A673 (cell line): Measurements from ENCODE around the gene HTD2. TPM values are rescaled to one million over a fixed set of nuclear protein-coding genes. Genes with fewer than 3 reads are reported as not detected.

Experiments
- BruUV-seq: library from RNA; stranded (reverse); fragments of 400-500 nt; replicated peaks from 2 replicates; lab custom pipeline; 2021; lab: Mats Ljungman, UMichigan
- CTCF ChIA-PET: fragments of 300-600 bp; sonication (Branson Sonifier 250); formaldehyde crosslinking; loops from one replicate; lab custom pipeline; 2022; ENCODE audit warnings: antibody characterized with exemption; lab: Charles Lee
- POLR2A ChIA-PET: fragments of 300-600 bp; sonication (Branson Sonifier 250); formaldehyde crosslinking; loops from one replicate; lab custom pipeline; 2022; ENCODE audit warnings: antibody characterized with exemption; ENCODE audit not compliant: low non-redundant PET; lab: Charles Lee
- DNase-seq: peaks from one replicate; pipeline ENCODE4 v3.0.0-alpha.2; 2015; ENCODE audit warnings: low spot score
- H3K27ac ChIP-seq: fragments of 200-600 bp; sonication (generic); 2 replicates; pipeline ENCODE4 v1.5.1; 2016; ENCODE audit warnings: mixed run types, low read depth, mild to moderate bottlenecking, mixed read lengths, antibody characterized with exemption, low read length; ENCODE audit not compliant: poor library complexity, severe bottlenecking
- H3K27me3 ChIP-seq: fragments of 200-600 bp; sonication (generic); replicated peaks from 2 replicates; pipeline ENCODE4 v1.6.1; 2017; ENCODE audit warnings: mixed run types, low read depth, mild to moderate bottlenecking, mixed read lengths, antibody characterized with exemption, low read length; ENCODE audit not compliant: insufficient read depth, poor library complexity
- H3K36me3 ChIP-seq: fragments of 200-600 bp; sonication (generic); 2 replicates; pipeline ENCODE4 v1.6.1; 2016; ENCODE audit warnings: mixed run types, mild to moderate bottlenecking, mixed read lengths, antibody characterized with exemption, low read length; ENCODE audit not compliant: insufficient read depth, poor library complexity, severe bottlenecking
- H3K4me1 ChIP-seq: fragments of 200-600 bp; sonication (generic); 2 replicates; pipeline ENCODE4 v1.6.1; 2017; ENCODE audit warnings: mixed run types, mild to moderate bottlenecking, mixed read lengths, antibody characterized with exemption, low read length; ENCODE audit not compliant: insufficient read depth, poor library complexity, severe bottlenecking
- H3K4me3 ChIP-seq: fragments of 200-600 bp; sonication (generic); 2 replicates; pipeline ENCODE4 v1.5.1; 2016; ENCODE audit warnings: low read depth, mixed run types, mild to moderate bottlenecking, mixed read lengths, low read length; ENCODE audit not compliant: poor library complexity, severe bottlenecking
- H3K9me3 ChIP-seq: fragments of 200-600 bp; sonication (generic); 2 replicates; pipeline ENCODE4 v1.6.1; 2016; ENCODE audit warnings: mixed run types, low read depth, mild to moderate bottlenecking, mixed read lengths, antibody characterized with exemption, low read length; ENCODE audit not compliant: poor library complexity, severe bottlenecking
- EZH2 ChIP-seq: fragments of 200-600 bp; sonication (generic); IDR thresholded peaks from 2 replicates; pipeline ENCODE4 v1.6.1; 2017; ENCODE audit warnings: borderline replicate concordance, low read depth, mild to moderate bottlenecking, mixed read lengths, antibody characterized with exemption, low read length; ENCODE audit not compliant: poor library complexity, severe bottlenecking
- intact Hi-C: fragments of 100-400 bp; cut with micrococcal nuclease; formaldehyde crosslinking; loops from one replicate; pipeline ENCODE4 v1.10.0; 2022; ENCODE audit not compliant: unreplicated experiment
- total RNA-seq: library from RNA; stranded (reverse); gene quantifications from 2 replicates; pipeline ENCODE4 v1.2.3, GENCODE V29; 2021
- TF ChIP-seq, protein P1 (sequence below): fragments of 300-800, 200-600 bp; sonication (generic); conservative IDR thresholded peaks from 2 replicates; pipeline ENCODE4 v1.5.1; 2017; ENCODE audit warnings: low read depth, mild to moderate bottlenecking, antibody characterized with exemption, low read length, moderate library complexity, mixed read lengths

HTD2 gene
- total RNA-seq, 1 experiment from 2014 or later, result 9.0 TPM

DNA sequence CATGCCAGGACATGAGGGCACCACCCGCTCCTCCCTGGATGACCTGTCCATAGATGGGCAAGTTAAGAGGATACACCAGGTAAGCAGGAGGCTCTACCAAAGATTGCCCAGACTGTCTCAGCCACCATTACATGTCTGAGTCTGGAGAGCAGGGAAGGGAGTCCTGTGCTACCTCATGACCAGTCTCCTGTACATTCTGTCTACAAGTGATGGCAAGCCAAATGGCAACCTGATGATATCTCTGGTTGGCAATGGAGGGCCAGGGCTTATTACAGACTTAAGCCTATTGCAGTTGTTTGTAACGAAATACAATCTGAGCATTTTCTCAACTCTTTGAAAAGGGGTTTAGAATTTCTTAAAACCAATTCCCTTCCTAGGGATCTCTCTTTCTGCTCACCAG is 37.0 kb upstream of the HTD2 start:
- Histone ChIP-seq H3K4me1 (peaks cover 12% of the 10 kb centered on the region), H3K36me3 (peaks cover 91% of the 10 kb centered on the region), H3K9me3 (no peaks in the 10 kb centered on the region), H3K27me3 (no peaks in the 10 kb centered on the region), H3K27ac (no peak overlapping the region), H3K4me3 (no peak overlapping the region)
- POLR2A ChIA-PET, result no interaction called here
- intact Hi-C loops, result no loop called here
- no peak for DNase-seq
- CTCF ChIA-PET, result no interaction called here
- TF ChIP-seq, protein P1, sequence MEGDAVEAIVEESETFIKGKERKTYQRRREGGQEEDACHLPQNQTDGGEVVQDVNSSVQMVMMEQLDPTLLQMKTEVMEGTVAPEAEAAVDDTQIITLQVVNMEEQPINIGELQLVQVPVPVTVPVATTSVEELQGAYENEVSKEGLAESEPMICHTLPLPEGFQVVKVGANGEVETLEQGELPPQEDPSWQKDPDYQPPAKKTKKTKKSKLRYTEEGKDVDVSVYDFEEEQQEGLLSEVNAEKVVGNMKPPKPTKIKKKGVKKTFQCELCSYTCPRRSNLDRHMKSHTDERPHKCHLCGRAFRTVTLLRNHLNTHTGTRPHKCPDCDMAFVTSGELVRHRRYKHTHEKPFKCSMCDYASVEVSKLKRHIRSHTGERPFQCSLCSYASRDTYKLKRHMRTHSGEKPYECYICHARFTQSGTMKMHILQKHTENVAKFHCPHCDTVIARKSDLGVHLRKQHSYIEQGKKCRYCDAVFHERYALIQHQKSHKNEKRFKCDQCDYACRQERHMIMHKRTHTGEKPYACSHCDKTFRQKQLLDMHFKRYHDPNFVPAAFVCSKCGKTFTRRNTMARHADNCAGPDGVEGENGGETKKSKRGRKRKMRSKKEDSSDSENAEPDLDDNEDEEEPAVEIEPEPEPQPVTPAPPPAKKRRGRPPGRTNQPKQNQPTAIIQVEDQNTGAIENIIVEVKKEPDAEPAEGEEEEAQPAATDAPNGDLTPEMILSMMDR, result no peak
- TF ChIP-seq EZH2, result no peak
- BruUV-seq, result no TSS peak

DNA sequence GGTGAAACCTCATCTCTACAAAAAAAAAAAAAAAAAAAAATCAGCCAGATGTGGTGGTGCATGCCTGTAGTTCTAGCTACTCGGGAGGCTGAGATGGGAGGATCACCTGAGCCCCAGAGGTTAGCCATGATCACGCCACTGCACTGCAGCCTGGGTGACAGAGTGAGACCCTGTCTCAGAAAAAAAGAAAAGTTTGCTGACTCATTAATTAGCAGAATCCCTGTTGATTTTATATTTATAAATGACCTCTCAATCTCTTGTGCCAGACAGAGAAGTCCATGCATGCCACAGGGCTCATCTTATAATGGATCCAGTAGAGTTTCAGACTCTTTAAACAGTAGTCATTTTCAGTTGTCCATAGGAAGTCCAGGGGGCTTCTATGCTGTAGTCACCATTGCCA is 35.8 kb upstream of the HTD2 start:
- no peaks in the 10 kb centered on the region for H3K27me3 ChIP-seq
- H3K9me3 ChIP-seq, result no peaks in the 10 kb centered on the region
- peak overlapping the region; percentile 37 for H3K27ac ChIP-seq
- CTCF ChIA-PET, result no interaction called here
- intact Hi-C loops, result no loop called here
- no peak overlapping the region for H3K4me3 ChIP-seq
- no TSS peak for BruUV-seq
- POLR2A ChIA-PET, result no interaction called here
- H3K36me3 ChIP-seq, result peaks cover 98% of the 10 kb centered on the region
- no peak for DNase-seq
- TF ChIP-seq, protein P1, result no peak
- TF ChIP-seq EZH2, result no peak
- peaks cover 8% of the 10 kb centered on the region for H3K4me1 ChIP-seq

DNA sequence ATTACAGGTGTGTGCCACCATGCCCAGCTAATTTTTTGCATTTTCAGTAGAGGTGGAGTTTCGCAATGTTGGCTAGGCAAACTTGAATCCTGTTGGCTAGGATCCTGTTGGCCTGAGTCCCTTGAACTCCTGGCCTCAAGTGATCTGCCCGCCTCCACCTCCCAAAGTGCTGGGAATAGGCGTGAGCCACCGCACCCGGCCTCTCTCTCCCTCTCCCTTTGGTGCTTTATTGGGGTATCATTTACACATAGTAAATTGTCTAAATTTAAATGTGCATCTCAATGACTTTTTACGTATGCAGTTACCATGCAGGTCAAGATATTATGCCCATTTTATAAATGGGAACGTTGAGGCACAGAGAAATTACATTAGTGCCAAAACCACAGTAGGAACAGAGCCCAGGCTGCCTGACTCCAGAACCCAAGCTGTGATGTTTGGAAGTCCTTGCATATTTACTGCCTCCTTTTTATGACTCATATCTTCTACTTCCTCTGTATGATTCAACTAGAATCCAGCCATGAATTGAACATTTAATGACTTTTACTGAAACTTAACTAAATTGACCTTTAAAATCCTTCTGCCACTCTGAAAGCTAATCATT is 34.3 kb upstream of the HTD2 start:
- Histone ChIP-seq H3K4me1 (peaks cover 4% of the 10 kb centered on the region), H3K27me3 (no peaks in the 10 kb centered on the region), H3K27ac (no peak overlapping the region), H3K36me3 (peaks cover 87% of the 10 kb centered on the region), H3K9me3 (no peaks in the 10 kb centered on the region), H3K4me3 (no peak overlapping the region)
- ChIA-PET CTCF (interaction anchor here (0.6 kb wide), 1 partner anchor 19 kb away, joined by 4 read pairs; no protein-coding TSS in a partner anchor), POLR2A (no interaction called here)
- peak; percentile 69 for DNase-seq
- intact Hi-C loops, result no loop called here
- TF ChIP-seq EZH2, result no peak
- TF ChIP-seq, protein P1, result no peak
- BruUV-seq, result no TSS peak
